ENCODE data around the gene FAM111A.

DNA sequence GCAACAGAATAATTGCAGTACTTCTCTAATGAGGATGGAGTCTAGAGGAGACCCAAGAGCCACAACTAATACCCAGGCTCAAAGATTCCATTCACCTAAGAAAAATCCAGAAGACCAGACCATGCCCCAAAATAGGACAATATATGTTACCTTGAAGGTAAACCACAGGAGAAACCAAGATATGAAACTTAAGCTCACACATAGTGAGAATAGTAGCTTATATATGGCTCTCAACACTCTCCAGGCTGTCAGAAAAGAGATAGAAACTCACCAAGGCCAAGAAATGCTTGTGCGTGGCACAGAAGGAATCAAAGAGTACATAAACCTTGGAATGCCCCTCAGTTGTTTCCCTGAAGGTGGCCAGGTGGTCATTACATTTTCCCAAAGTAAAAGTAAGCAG lies 9.1 kb downstream of the FAM111A start:
- TF ChIP-seq EZH2 (optimal IDR thresholded peaks at IDR 0.05; ENCODE audit: low read depth, low read length) = no peak
- TF ChIP-seq, protein P1, sequence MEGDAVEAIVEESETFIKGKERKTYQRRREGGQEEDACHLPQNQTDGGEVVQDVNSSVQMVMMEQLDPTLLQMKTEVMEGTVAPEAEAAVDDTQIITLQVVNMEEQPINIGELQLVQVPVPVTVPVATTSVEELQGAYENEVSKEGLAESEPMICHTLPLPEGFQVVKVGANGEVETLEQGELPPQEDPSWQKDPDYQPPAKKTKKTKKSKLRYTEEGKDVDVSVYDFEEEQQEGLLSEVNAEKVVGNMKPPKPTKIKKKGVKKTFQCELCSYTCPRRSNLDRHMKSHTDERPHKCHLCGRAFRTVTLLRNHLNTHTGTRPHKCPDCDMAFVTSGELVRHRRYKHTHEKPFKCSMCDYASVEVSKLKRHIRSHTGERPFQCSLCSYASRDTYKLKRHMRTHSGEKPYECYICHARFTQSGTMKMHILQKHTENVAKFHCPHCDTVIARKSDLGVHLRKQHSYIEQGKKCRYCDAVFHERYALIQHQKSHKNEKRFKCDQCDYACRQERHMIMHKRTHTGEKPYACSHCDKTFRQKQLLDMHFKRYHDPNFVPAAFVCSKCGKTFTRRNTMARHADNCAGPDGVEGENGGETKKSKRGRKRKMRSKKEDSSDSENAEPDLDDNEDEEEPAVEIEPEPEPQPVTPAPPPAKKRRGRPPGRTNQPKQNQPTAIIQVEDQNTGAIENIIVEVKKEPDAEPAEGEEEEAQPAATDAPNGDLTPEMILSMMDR (IDR thresholded peaks at IDR 0.05; ENCODE audit: low read length) = no peak
